Activated naive CD4-positive, alpha-beta T cell treated with anti-CD3 and anti-CD28 coated beads, Interleukin-2, amount 10 ng/mL, durations not matched to agents 7 days and 5 days (primary cell): ENCODE measurements around the gene EBI3.
"Not testable (repeated sequence)": the region's sequence is repeated elsewhere in the genome, so short reads cannot be mapped to it uniquely, and the experiment has no call there.

ENCODE experiments used
- CTCF ChIA-PET: fragments of 350-600 bp; sonication (Branson Sonifier 250); formaldehyde crosslinking; loops from one replicate; lab custom pipeline; 2021; ENCODE audit warnings: antibody characterized with exemption; lab: Charles Lee
- DNase-seq: peaks from one replicate; pipeline ENCODE4 v3.0.0-alpha.2; 2020
- H3K27ac Mint-ChIP-seq: one replicate; pipeline ENCODE4 v1.8.0; 2021; ENCODE audit warnings: mild to moderate bottlenecking, moderate library complexity, mixed read lengths
- H3K27me3 Mint-ChIP-seq: one replicate; pipeline ENCODE4 v1.8.0; 2021; ENCODE audit warnings: mild to moderate bottlenecking, mixed read lengths
- H3K36me3 Mint-ChIP-seq: one replicate; pipeline ENCODE4 v1.8.0; 2021; ENCODE audit warnings: mixed read lengths
- H3K4me1 Mint-ChIP-seq: one replicate; pipeline ENCODE4 v1.8.0; 2021; ENCODE audit warnings: mixed read lengths
- H3K4me3 Mint-ChIP-seq: one replicate; pipeline ENCODE4 v1.8.0; 2021; ENCODE audit warnings: mild to moderate bottlenecking, moderate library complexity, mixed read lengths
- H3K9me3 Mint-ChIP-seq: one replicate; pipeline ENCODE4 v1.8.0; 2021; ENCODE audit warnings: mixed read lengths

Gene EBI3

DNA sequence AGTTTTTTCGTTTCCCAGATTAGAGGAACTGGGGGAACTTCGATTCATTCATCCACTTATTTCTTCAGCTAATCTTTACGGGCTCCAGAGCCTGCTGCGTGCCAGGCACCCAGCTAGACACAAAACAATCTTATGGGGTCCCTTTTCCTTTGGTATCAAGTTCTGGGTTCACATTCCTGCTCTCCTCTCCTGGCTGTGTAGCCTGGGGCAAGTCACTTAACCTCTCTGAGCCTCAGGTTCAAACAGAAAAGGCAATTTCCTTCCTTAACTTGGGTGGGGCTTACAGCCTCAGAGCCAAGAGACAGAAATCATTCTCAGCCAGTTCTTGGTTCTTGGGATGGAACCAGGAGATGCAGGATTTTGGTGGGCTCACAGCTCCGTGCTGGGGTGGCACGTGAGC lies 55.7 kb downstream of the EBI3 start:
- no peak overlapping the region for H3K27ac Mint-ChIP-seq
- CTCF ChIA-PET: no interaction called here

GRCh38 chr19:4286141-4286540 lies 56.8 kb downstream of the EBI3 start:
- H3K36me3 Mint-ChIP-seq, H3K9me3 Mint-ChIP-seq, CTCF ChIA-PET, H3K4me1 Mint-ChIP-seq, H3K4me3 Mint-ChIP-seq, DNase-seq, H3K27ac Mint-ChIP-seq: not testable (repeated sequence)
- peaks cover 27% of the 10 kb centered on the region for H3K27me3 Mint-ChIP-seq

More for the DNA sequence above, 55.7 kb downstream of the EBI3 start:
- Mint-ChIP-seq H3K4me3 (no peak overlapping the region), H3K36me3 (no peaks in the 10 kb centered on the region), H3K4me1 (peaks cover 8% of the 10 kb centered on the region), H3K27me3 (peaks cover 39% of the 10 kb centered on the region), H3K9me3 (no peaks in the 10 kb centered on the region)
- no peak for DNase-seq
